ENCODE measurements around the gene ZSCAN12. TPM values are rescaled to one million over a fixed set of nuclear protein-coding genes. Genes with fewer than 3 reads are reported as not detected.

ZSCAN12 gene
- total RNA-seq, 4 donors from 2014 or later, result 1.2 to 3.2 (median 2.3) TPM

GRCh38 chr6:28378644-28379043 lies 20.9 kb downstream of the ZSCAN12 start:
- peaks cover 5% of the 10 kb centered on the region for H3K9me3 ChIP-seq
- H3K27me3 ChIP-seq, result no peaks in the 10 kb centered on the region
- H3K36me3 ChIP-seq, result peaks cover 17% of the 10 kb centered on the region
- TF ChIP-seq POLR2AphosphoS5 (IDR thresholded peaks at IDR 0.05) (no peak), POLR2A (IDR thresholded peaks at IDR 0.05) (no peak), CTCF (IDR thresholded peaks at IDR 0.05) (no peak), EP300 (IDR thresholded peaks at IDR 0.05) (no peak)
- no peak overlapping the region for H3K27ac ChIP-seq
- H3K4me3 ChIP-seq, result no peak overlapping the region
- H3K4me1 ChIP-seq, result peaks cover 12% of the 10 kb centered on the region
- DNase-seq (ENCODE audit: low spot score in 2 of 2), result no peak

GRCh38 chr6:28377879-28378278 lies 21.7 kb downstream of the ZSCAN12 start:
- DNase-seq (ENCODE audit: low spot score in 2 of 2), result no peak
- WGBS, result 92% methylated on average over 1 of the region's 1 CpG
- H3K27me3 ChIP-seq, result no peaks in the 10 kb centered on the region
- no peak overlapping the region for H3K27ac ChIP-seq
- TF ChIP-seq EP300 (IDR thresholded peaks at IDR 0.05) (no peak), CTCF (IDR thresholded peaks at IDR 0.05) (no peak), POLR2A (IDR thresholded peaks at IDR 0.05) (no peak), POLR2AphosphoS5 (IDR thresholded peaks at IDR 0.05) (no peak)
- peaks cover 4% of the 10 kb centered on the region for H3K4me1 ChIP-seq
- peaks cover 17% of the 10 kb centered on the region for H3K36me3 ChIP-seq
- H3K4me3 ChIP-seq, result no peak overlapping the region
- peaks cover 5% of the 10 kb centered on the region for H3K9me3 ChIP-seq

GRCh38 chr6:28373925-28374324 lies 25.6 kb downstream of the ZSCAN12 start:
- 94% methylated on average over 1 of the region's 1 CpG for WGBS
- Histone ChIP-seq H3K4me1 (no peaks in the 10 kb centered on the region), H3K9me3 (peaks cover 4% of the 10 kb centered on the region), H3K4me3 (no peak overlapping the region), H3K27me3 (no peaks in the 10 kb centered on the region), H3K36me3 (no peaks in the 10 kb centered on the region), H3K27ac (no peak overlapping the region)
- TF ChIP-seq CTCF (IDR thresholded peaks at IDR 0.05), result no peak
- no peak for TF ChIP-seq POLR2A (IDR thresholded peaks at IDR 0.05)
- no peak for TF ChIP-seq POLR2AphosphoS5 (IDR thresholded peaks at IDR 0.05)
- TF ChIP-seq EP300 (IDR thresholded peaks at IDR 0.05), result no peak
- no peak for DNase-seq (ENCODE audit: low spot score in 2 of 2)

- H3K27ac ChIP-seq, result no peak overlapping the region
- TF ChIP-seq EP300 (IDR thresholded peaks at IDR 0.05) (no peak), POLR2AphosphoS5 (IDR thresholded peaks at IDR 0.05) (no peak), CTCF (IDR thresholded peaks at IDR 0.05) (no peak), POLR2A (IDR thresholded peaks at IDR 0.05) (no peak)
- H3K27me3 ChIP-seq, result no peaks in the 10 kb centered on the region
- peaks cover 10% of the 10 kb centered on the region for H3K36me3 ChIP-seq
- no peaks in the 10 kb centered on the region for H3K4me1 ChIP-seq
- H3K4me3 ChIP-seq, result no peak overlapping the region
- WGBS, result 92% methylated on average over 9 of the region's 9 CpGs
- no peak for DNase-seq (ENCODE audit: low spot score in 2 of 2)
- no peaks in the 10 kb centered on the region for H3K9me3 ChIP-seq
Observed at GRCh38 chr6:28371706-28372451, 27.7 kb downstream of the ZSCAN12 start.

GRCh38 chr6:28371280-28371679 lies 28.3 kb downstream of the ZSCAN12 start:
- Histone ChIP-seq H3K27me3 (no peaks in the 10 kb centered on the region), H3K9me3 (no peaks in the 10 kb centered on the region), H3K4me1 (no peaks in the 10 kb centered on the region), H3K4me3 (no peak overlapping the region), H3K36me3 (peaks cover 16% of the 10 kb centered on the region), H3K27ac (no peak overlapping the region)
- no peak for DNase-seq (ENCODE audit: low spot score in 2 of 2)
- TF ChIP-seq EP300 (IDR thresholded peaks at IDR 0.05) (no peak), POLR2A (IDR thresholded peaks at IDR 0.05) (no peak), CTCF (IDR thresholded peaks at IDR 0.05) (no peak), POLR2AphosphoS5 (IDR thresholded peaks at IDR 0.05) (no peak)
- WGBS, result 91% methylated on average over 1 of the region's 1 CpG

Measured in suprapubic skin (tissue), 4 donors.